ENCODE measurements around the gene PNMA8C.

The PNMA8C gene

GRCh38 chr19:46428239-46429135, at the start of gene PNMA8C:
Gene PNMA8C, minus strand, starts transcription at chr19:46428936. Its CDS starts 577 bp downstream, at chr19:46428359.
- peak; percentile 79 for DNase-seq

- no peak for DNase-seq
These were observed 47.2 kb upstream of the PNMA8C start for GRCh38 chr19:46475986-46476385.

GRCh38 chr19:46474211-46474610, 45.5 kb upstream of the PNMA8C start:
- DNase-seq: no peak

- DNase-seq: no peak
These were observed 43.9 kb upstream of the PNMA8C start for GRCh38 chr19:46472592-46472991.

DNA sequence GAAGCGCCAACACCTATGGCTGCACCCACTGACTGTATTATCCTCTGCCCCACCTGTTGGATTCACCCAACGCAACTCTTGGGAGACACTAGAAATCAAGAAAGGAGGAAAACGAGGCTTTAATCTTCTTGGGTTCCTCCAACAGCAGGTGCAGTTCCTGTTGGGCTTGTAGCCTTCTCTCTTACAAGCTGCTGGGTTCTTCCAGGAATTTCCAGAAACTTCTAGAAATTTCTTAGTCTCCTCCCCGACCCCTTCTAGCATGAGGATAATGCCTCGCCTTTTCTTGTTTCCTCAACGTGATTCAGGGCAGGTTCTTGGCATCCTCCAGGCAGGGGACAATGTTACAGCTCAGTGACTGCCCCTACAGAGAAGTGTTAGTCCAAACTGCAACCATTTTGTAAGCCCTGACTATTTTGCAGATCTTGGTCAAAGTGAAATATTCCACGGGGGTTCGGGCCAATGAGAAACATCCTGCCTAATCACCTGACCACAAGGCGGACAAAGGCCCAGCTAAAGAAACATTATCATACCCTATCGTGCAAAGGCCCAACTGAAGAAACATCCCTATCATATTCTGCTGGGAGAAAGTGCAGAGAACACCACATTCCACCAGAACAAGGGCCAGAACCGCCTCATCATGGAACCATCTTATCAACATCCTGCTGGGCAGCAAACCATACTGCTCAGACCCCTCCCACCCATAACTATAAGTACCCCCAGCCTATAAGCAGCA, 43.2 kb upstream of the PNMA8C start:
- no peak for DNase-seq

DNA sequence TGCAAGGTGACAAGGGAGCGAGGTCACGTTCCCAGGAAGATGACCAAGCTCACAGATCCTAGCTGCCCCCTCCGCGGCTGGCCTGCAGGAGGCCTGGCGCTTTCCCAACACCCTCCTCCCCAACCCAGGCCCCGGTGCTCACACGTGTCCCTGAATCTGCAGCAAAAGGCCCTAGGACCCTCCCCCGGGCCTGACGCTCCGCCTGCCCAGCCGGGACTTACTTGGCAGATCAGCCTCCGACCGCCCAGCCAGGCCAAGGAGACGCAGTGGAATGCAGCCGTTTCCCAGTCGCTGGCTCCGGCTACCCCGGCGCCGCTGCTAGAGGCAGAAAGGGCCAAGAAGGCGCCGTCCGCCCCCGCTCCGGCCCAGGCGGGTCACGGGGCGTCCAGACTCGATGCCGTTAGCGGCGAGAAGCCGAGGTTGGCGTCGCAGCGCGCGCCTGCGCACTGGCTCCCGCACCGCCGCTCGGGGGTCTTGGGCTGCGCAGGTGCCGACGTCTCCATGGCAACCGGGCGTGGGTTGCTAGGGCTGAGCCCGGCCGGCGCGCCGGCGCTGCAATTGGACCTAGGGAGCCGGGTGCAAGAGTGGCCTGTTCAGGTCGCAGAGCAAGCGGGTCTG, 42.5 kb upstream of the PNMA8C start, which contains the start of gene PNMA8A:
TSS of gene PNMA8A (minus strand) at position 448 of the 618 bp plus-strand sequence. CDS start 528 bp downstream, outside the sequence.
- DNase-seq: peak; percentile 92

DNA sequence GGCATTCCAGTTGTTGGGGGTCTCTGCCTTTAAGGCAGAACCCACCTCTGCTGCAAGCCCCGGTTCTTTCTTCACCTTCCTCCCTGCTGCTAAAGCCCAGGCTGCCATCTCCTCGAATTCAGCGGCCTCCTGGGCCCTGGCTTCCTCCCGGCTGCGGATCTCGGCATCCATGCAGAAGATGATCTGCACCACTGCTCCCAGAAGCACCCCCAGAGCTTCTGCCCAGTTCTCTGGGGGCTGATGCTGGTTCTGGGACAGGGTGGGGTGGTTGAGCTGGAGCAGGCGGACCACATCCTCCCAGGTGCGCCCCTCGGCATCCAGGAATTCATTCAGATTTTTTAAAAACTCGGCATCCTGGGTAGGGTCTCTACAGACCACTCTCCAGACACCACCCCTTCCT, 41.6 kb upstream of the PNMA8C start:
- no peak for DNase-seq

DNA sequence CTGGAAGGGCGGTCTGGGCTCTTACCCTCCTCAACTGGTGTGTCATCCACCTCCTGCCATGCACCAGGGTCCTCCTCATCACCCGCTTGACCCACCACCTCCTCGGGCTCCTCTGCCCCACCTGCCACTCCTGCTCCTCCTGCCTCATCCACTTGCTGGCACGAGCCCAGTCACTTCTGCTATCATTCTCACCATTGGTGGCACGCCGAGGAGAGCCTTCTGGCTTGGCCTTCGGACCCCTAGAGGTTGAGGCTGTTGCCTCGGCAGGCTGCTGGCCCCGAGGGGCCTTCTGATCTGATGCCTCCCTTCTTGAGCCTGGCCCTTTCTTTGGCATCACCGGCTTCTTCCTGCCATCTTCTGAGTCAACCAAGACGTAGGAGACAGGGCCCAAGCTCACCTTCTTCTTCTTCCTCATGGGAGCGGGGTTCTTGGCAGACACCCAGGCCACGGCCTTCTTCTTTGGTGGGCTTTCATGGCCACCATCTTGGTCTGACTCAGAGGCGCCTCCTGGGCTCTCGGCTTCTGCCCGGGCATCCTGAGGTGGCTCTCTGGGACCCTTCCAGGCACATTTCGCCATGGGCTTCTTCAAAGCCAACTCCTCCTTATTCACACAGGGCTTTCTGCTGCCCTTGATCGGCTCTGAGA, 40.9 kb upstream of the PNMA8C start:
- no peak for DNase-seq

DNA sequence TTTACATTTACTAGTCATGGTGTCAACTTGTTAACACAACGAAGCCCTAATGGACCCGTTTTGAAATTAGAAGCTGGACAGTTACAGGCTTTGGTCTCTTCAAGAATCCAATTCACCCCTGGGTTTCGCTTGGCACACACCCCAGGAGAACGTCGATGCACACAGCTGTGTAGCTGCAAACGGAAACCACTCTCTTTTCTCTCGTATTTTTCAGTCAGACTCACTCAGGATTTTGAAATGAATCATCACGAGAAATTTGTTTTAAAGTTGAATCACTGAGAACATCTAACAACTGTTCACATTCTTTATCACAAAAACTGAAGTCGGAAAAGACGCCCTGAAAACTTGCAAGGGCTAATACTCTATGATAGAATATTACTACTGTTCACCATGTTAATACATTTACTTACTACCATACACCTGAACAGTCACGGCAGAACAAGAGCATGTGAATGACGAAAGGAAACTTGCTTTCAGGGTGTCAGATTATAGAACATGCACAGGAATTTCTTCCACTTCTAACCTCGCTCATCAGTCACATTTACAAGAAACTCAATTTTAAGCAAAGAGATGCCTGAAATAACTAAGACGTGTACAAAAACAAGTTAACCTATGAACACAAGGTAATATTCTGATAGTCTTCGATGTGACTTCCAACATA, 37.9 kb upstream of the PNMA8C start:
- DNase-seq: peak; percentile 72

DNA sequence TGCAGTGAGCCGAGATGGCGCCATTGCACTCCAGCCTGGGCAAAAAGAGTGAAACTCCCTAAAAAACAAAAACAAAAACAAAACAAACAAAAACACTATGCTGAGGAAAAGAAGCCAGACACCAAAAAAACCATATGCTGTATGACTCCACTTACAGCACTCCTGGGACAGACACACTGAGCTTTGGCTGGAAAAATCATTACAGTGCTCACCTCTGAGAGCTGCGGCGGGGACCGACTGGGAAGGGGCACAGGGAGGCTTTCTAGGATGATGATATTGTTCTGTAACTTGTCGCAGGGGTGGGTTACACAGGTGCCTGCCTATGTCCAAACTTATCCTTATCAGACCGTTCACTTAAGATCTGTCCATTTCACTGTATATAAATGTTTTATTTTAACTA, 34.8 kb upstream of the PNMA8C start:
- DNase-seq: no peak

DNA sequence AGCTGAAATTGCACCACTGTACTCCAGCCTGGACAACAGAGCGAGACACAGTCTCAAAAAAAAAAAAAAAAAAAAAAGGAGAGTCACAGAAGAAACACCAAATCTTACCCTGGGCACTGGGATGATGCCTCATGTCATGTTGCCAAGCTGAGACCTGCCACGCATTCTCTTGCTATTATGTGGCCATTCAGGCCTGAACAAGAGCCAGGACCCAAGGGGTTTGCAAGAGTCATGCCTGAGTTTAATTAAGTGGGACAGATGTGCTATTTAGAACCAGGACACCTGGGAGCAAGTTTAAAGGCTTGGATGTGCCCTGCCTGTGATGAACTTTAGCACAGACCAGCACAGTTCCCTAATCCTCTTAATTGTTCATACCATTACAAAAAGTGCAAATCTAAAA, 32.8 kb upstream of the PNMA8C start:
- no peak for DNase-seq

DNA sequence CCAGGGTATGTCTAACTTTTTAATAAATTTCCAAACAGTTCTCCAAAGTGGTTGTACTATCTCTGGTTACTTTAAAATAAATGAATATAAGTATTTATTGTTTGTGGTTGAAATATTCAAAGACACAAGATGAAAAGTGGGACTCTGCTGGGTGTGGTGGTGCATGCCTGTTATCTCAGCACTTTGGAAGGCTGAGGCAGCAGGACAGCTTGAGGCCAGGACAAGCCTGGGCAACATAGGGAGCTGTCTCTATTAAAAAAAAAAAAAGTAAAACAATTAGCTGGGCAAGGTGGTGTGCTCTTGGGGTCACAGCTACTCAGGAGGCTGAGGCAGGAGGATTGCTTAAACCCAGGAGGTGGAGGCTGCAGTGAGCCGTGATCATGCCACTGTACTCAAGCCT, 32.2 kb upstream of the PNMA8C start:
- DNase-seq: no peak

DNA sequence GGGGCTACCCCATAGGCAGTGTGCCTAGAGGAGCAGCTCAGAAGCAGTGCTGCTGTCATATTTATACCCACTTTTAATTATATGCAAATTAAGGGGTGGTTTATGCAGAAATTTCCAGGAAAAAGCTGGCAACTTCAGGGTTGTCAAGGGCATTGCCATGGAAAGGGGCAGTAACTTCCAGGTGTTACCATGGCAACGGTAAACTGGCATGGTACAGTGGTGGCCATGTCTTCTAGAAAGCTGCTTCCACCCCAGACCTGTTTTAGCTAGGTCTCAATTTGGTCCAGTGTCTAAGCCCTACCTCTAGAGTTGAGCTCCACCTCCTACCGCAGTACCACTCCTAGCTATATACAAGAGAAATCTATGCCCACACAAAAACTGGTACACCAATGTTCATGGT, 31.3 kb upstream of the PNMA8C start:
- no peak for DNase-seq

DNA sequence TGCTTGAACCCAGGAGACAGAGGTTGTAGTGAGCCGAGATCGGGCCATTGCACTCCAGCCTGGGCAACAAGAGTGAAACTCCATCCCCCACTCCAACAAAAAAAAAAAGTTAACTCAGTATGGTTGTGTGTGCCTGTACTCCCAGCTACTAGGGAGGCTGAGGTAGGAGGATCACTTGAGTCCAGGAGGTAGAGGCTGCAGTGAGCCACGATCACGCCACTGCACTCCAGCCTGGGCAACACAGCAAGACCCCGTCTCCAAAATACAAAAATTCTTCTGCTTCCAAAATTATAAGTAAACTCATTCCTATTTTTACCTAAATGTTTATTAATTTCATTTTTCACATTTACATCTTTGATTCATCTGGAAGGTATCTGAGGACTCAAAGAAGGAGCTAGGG, 28.2 kb upstream of the PNMA8C start:
- no peak for DNase-seq

- no peak for DNase-seq
These were observed 25.5 kb upstream of the PNMA8C start for GRCh38 chr19:46454244-46454643.

DNA sequence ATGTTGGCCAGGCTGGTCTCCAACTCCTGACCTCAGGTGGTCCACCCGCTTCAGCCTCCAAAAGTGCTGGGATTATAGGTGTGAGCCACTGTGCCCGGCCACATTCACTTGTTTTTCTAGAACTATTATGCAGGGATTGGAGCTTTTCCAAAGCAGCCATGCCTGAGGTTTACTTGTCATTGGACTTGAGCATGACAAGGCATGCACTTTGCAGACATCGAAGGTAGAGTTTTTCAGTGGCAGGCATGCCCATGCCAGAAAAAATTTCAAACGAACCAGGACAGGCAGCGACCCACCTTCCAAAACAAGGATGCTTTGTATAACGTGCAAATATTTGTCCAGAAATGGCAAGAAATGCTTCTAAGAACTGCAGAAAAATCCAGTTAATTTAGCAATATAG, 24.9 kb upstream of the PNMA8C start:
- no peak for DNase-seq

GRCh38 chr19:46452186-46452585, 23.4 kb upstream of the PNMA8C start:
- no peak for DNase-seq

DNA sequence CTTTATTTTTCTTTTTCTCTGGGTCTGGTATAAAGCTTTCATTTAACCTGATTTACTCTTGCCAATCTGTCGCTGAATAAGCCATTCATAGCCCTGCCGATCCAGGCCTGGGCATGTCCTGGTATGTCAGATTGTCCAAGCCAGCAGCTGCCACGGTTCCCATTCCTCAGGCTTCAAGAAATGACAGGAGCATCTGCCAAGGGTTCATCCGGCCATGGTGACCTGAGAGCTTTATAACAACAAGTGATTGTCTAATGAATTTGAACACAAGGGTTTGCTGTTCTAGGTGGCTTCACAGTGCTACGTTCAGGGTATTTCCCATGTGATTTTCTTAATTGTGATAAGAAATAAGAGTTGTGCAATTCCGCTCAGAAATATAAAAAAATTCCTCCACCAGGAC, 22.6 kb upstream of the PNMA8C start:
- no peak for DNase-seq

DNA sequence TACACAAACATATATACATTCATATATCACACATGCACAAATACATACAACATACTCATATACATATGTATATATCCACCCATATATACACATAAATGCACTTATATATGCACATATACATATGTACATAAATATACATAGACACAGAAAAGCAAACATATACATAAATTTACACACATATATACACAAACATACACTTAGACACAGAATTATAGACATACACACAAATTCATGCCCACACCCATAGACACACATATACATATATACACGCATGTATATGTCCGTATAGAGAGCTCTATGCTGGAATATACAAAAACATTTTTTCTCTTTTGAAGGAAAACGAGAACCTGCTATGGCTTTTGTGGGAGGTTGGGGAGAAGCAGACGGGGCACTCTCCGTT, 22.0 kb upstream of the PNMA8C start:
- no peak for DNase-seq

- DNase-seq: no peak
These were observed 20.5 kb upstream of the PNMA8C start for GRCh38 chr19:46449228-46449627.

GRCh38 chr19:46448601-46449000, 19.9 kb upstream of the PNMA8C start:
- no peak for DNase-seq

DNA sequence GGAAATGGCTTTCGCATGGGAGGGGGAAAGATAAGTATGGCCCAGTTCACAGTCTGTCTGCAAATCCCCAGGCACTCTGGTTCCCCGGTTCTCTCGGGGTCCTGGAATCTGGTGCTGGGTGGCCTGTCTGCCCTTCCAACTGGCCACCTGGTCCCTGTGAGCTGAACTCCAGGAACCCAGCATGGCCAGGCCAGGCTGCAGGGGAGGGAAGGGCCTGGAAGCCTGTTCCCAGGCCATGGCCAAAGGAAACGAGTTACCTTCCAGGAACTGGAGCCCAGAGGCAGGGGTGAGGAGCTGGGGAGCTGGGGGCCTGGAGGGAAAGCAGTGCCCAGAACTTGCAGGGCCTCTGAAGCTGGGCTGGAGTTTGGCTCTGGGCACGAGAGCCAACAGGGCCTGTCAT, 19.1 kb upstream of the PNMA8C start:
- no peak for DNase-seq

GRCh38 chr19:46447006-46447405, 18.3 kb upstream of the PNMA8C start:
- DNase-seq: no peak

Measured in right forelimb (tissue), 1 donor.